SK-N-SH (cell line): Measurements from ENCODE around the gene TRIL. TPM values are rescaled to one million over a fixed set of nuclear protein-coding genes. Genes with fewer than 3 reads are reported as not detected.

ENCODE experiments used
- CTCF ChIA-PET: fragments of 300-600, 350-600 bp; formaldehyde crosslinking; extraction: SDS; loops from one replicate; lab custom pipeline; 2021; lab: Yijun Ruan, JAX
- POLR2A ChIA-PET: fragments of 350-600 bp; sonication (Branson Sonifier 250); formaldehyde crosslinking; extraction: SDS; loops from one replicate; lab custom pipeline; 2020; ENCODE audit warnings: antibody characterized with exemption, inconsistent platforms; lab: Yijun Ruan, JAX
- DNase-seq: peaks from one replicate; pipeline ENCODE4 v3.0.0; 2012
- H2AFZ ChIP-seq: fragments of 200-600 bp; sonication (generic); 2 replicates; pipeline ENCODE4 v1.8.1; 2016; ENCODE audit warnings: antibody characterized with exemption, mild to moderate bottlenecking, low read depth
- H3F3A ChIP-seq: fragments of 200-600 bp; sonication (generic); replicated peaks from 2 replicates; pipeline ENCODE3; 2016; ENCODE audit warnings: antibody characterized with exemption, mild to moderate bottlenecking; ENCODE audit not compliant: insufficient read depth
- H3K27ac ChIP-seq, 2 experiments: fragments of 200-500 bp in 1 of 2; fragments of 200-600 bp in 1 of 2; sonication (Bioruptor generic) in 1 of 2; sonication (generic), shearing (Covaris generic) in 1 of 2; 2 replicates each; pipeline versions ENCODE4 v1.5.1 to v1.6.1; 2014 to 2016; ENCODE audit warnings: low read depth in 2 of 2, inconsistent platforms in 1 of 2, low read length in 1 of 2, mild to moderate bottlenecking in 1 of 2, mixed read lengths in 1 of 2
- H3K27me3 ChIP-seq: fragments of 200-600 bp; sonication (generic), shearing (Covaris generic); 2 replicates; pipeline ENCODE4 v1.6.1; 2016; ENCODE audit warnings: mixed run types; ENCODE audit not compliant: insufficient read depth
- H3K36me3 ChIP-seq, 2 experiments: fragments of 200-500 bp in 1 of 2; fragments of 200-600 bp in 1 of 2; sonication (Bioruptor generic) in 1 of 2; sonication (generic) in 1 of 2; replicated peaks in 1 of 2; 2 replicates each; pipeline versions ENCODE3 to v1.5.1; 2014 to 2016; ENCODE audit warnings: low read length in 1 of 2, mild to moderate bottlenecking in 1 of 2; ENCODE audit not compliant: insufficient read depth in 2 of 2, control insufficient read depth in 1 of 2
- H3K4me1 ChIP-seq, 2 experiments: fragments of 200-500 bp in 1 of 2; fragments of 200-600 bp in 1 of 2; sonication (Bioruptor generic) in 1 of 2; sonication (generic), shearing (Covaris generic) in 1 of 2; 2 replicates each; pipeline versions ENCODE4 v1.5.1 to v1.6.1; 2014 to 2016; ENCODE audit warnings: low read depth in 1 of 2, low read length in 1 of 2, mixed run types in 1 of 2; ENCODE audit not compliant: insufficient read depth in 2 of 2, control insufficient read depth in 1 of 2
- H3K4me2 ChIP-seq: fragments of 200-600 bp; sonication (generic), shearing (Covaris generic); 2 replicates; pipeline ENCODE4 v1.6.1; 2017; ENCODE audit warnings: mixed run types
- H3K4me3 ChIP-seq, 2 experiments: fragments of 200-500 bp in 1 of 2; fragments of 200-600 bp in 1 of 2; sonication (Bioruptor generic) in 1 of 2; sonication (generic), shearing (Covaris generic) in 1 of 2; 2 replicates each; pipeline versions ENCODE4 v1.5.1 to v1.8.1; 2014 to 2016; ENCODE audit warnings: low read depth in 2 of 2, inconsistent platforms in 1 of 2, low read length in 1 of 2, mild to moderate bottlenecking in 1 of 2, mixed read lengths in 1 of 2, moderate library complexity in 1 of 2
- H3K79me2 ChIP-seq: fragments of 200-600 bp; sonication (generic); 2 replicates; pipeline ENCODE4 v1.8.1; 2017; ENCODE audit warnings: mild to moderate bottlenecking; ENCODE audit not compliant: insufficient read depth
- H3K9ac ChIP-seq: fragments of 200-600 bp; sonication (generic); 2 replicates; pipeline ENCODE4 v1.6.1; 2017; ENCODE audit warnings: mixed run types
- H3K9me2 ChIP-seq: fragments of 200-600 bp; sonication (generic); 2 replicates; pipeline ENCODE4 v1.6.1; 2017; ENCODE audit warnings: mixed run types
- H3K9me3 ChIP-seq: fragments of 200-600 bp; sonication (generic); 2 replicates; pipeline ENCODE4 v1.6.1; 2017; ENCODE audit warnings: mixed run types, mild to moderate bottlenecking, moderate library complexity
- H4K20me1 ChIP-seq: fragments of 200-600 bp; sonication (generic); 2 replicates; pipeline ENCODE4 v1.6.1; 2017; ENCODE audit warnings: mild to moderate bottlenecking, mixed run types; ENCODE audit not compliant: insufficient read depth
- ELF1 ChIP-seq: IDR thresholded peaks from 2 replicates; pipeline ENCODE4 v1.4.0; 2012
- EP300 ChIP-seq, 2 experiments: IDR thresholded peaks; 2 replicates each; pipeline versions ENCODE4 v1.4.0 to v1.6.1; 2012; ENCODE audit warnings: borderline replicate concordance in 1 of 2, low read depth in 1 of 2, low read length in 1 of 2
- EZH2phosphoT487 ChIP-seq: fragments of 200-600 bp; sonication (generic); IDR thresholded peaks from 2 replicates; pipeline ENCODE4 v1.6.1; 2017; ENCODE audit warnings: low read depth, mixed run types, mild to moderate bottlenecking, antibody characterized with exemption, moderate library complexity, borderline replicate concordance
- FOSL2 ChIP-seq: IDR thresholded peaks from 2 replicates; pipeline ENCODE4 v1.4.0; 2012; ENCODE audit warnings: low read depth, mild to moderate bottlenecking, moderate library complexity, borderline replicate concordance
- FOXJ3 ChIP-seq: sonication (generic); formaldehyde crosslinking; IDR thresholded peaks from 2 replicates; pipeline ENCODE4 v1.5.1; 2020; ENCODE audit warnings: mild to moderate bottlenecking, missing genetic modification reagents
- GABPA ChIP-seq: IDR thresholded peaks from 2 replicates; pipeline ENCODE4 v1.4.0; 2012; ENCODE audit warnings: low read depth, mild to moderate bottlenecking
- JUND ChIP-seq: IDR thresholded peaks from 2 replicates; pipeline ENCODE4 v1.4.0; 2012
- MXI1 ChIP-seq: IDR thresholded peaks from 2 replicates; pipeline ENCODE4 v1.6.1; 2012; ENCODE audit warnings: mild to moderate bottlenecking, low read depth, low read length, improper control_type of control experiment
- NFIC ChIP-seq: IDR thresholded peaks from 2 replicates; pipeline ENCODE4 v1.4.0; 2012; ENCODE audit warnings: borderline replicate concordance
- POLR2AphosphoS5 ChIP-seq: IDR thresholded peaks from 2 replicates; pipeline ENCODE4 v1.6.1; 2012; ENCODE audit warnings: low read depth, low read length
- RAD21 ChIP-seq: IDR thresholded peaks from 2 replicates; pipeline ENCODE4 v1.6.1; 2012; ENCODE audit warnings: mild to moderate bottlenecking, low read length
- RXRA ChIP-seq: IDR thresholded peaks from 2 replicates; pipeline ENCODE4 v1.4.0; 2012; ENCODE audit warnings: low read depth, mild to moderate bottlenecking, borderline replicate concordance
- SIN3A ChIP-seq: IDR thresholded peaks from 2 replicates; pipeline ENCODE4 v1.6.1; 2012; ENCODE audit warnings: low read depth, mild to moderate bottlenecking, low read length, moderate library complexity, borderline replicate concordance
- SMC3 ChIP-seq: IDR thresholded peaks from 2 replicates; pipeline ENCODE4 v1.6.1; 2012; ENCODE audit warnings: low read depth, low read length, improper control_type of control experiment
- TCF12 ChIP-seq: IDR thresholded peaks from 2 replicates; pipeline ENCODE4 v1.4.0; 2012
- TEAD4 ChIP-seq: IDR thresholded peaks from 2 replicates; pipeline ENCODE4 v1.4.0; 2012; ENCODE audit warnings: mild to moderate bottlenecking, borderline replicate concordance; ENCODE audit not compliant: insufficient read depth
- YY1 ChIP-seq: IDR thresholded peaks from 2 replicates; pipeline ENCODE4 v1.4.0; 2012; ENCODE audit warnings: low read depth, mild to moderate bottlenecking
- WGBS: methylation state at CpG from one replicate; pipeline ENCODE4 v1.1.6; 2017; ENCODE audit warnings: low lambda C conversion rate; 5-methylcytosine and 5-hydroxymethylcytosine counted together
- polyA plus RNA-seq, 3 experiments: library from polyadenylated mRNA; depleted of rRNA; stranded (reverse); fragments of >200 nt; gene quantifications; 2 replicates each; pipeline ENCODE4 v1.2.3, GENCODE V29; 2012
- TF ChIP-seq, protein P1 (sequence below): fragments of 200-600 bp; sonication (generic); IDR thresholded peaks from 2 replicates; pipeline ENCODE4 v1.6.1; 2017; ENCODE audit warnings: antibody characterized with exemption, mild to moderate bottlenecking, moderate library complexity
- TF ChIP-seq, protein P2 (sequence below): IDR thresholded peaks from 2 replicates; pipeline ENCODE4 v1.4.0; 2012; ENCODE audit warnings: low read depth
- TF ChIP-seq, protein P3 (sequence below): IDR thresholded peaks from 2 replicates; pipeline ENCODE4; 2012
- TF ChIP-seq, protein P4 (sequence below): fragments of 150-350 bp; IDR thresholded peaks from 2 replicates; pipeline ENCODE4 v1.6.1; 2017; ENCODE audit warnings: antibody characterized with exemption, low read length, low read depth, borderline replicate concordance
- TF ChIP-seq, protein P5 (sequence below): IDR thresholded peaks from 2 replicates; pipeline ENCODE4 v1.6.1; 2012; ENCODE audit warnings: mild to moderate bottlenecking, low read depth, low read length, moderate library complexity

TRIL gene
- polyA plus RNA-seq, 1 of the 3 experiments (the other 2 are of a cell fraction): 0.18 TPM

DNA sequence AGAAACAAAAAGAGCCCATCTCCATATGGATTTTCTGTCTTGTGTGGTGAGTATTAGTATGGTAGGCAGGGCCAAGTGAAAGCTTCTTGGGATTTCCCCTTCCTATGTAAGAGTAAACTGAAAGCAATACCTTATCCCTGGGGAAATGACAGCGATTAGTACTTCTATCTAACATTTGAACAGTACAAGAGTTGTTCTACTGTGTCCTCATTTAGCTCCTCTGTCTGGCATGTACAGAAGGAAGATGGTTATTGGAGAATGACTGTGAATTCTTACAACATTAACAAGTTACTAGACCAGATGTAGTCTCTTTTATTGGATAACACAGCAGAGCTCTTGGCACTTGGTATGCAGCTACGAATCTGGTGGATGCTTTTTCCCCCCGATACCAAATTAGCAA, 17.9 kb upstream of the TRIL start:
- Histone ChIP-seq H2AFZ (no peak overlapping the region), H3K79me2 (no peaks in the 10 kb centered on the region), H3K4me2 (no peak overlapping the region), H3K4me1 (peaks cover 4 to 9% of the 10 kb centered on the region in 2 experiments; a peak in 3 of 4 replicates), H3K9me2 (no peaks in the 10 kb centered on the region), H3K27me3 (no peaks in the 10 kb centered on the region), H3K9me3 (no peaks in the 10 kb centered on the region; the same call in 1 of the 2 replicates), H3K36me3 (no peaks in the 10 kb centered on the region), H4K20me1 (no peaks in the 10 kb centered on the region), H3K4me3 (no peak overlapping the region), H3K9ac (no peak overlapping the region), H3F3A (no peaks in the 10 kb centered on the region), H3K27ac (no peak overlapping the region)
- CTCF ChIA-PET: interaction anchor here (1.5 to 4.6 kb wide), 4 partner anchors 13 to 130 kb away, joined by 3 to 31 read pairs (median 5); partner anchors contain the start of gene TRIL
- no peak for DNase-seq
- WGBS: 48% methylated on average over 3 of the region's 3 CpGs
- POLR2A ChIA-PET: no interaction called here
- TF ChIP-seq, protein P1, sequence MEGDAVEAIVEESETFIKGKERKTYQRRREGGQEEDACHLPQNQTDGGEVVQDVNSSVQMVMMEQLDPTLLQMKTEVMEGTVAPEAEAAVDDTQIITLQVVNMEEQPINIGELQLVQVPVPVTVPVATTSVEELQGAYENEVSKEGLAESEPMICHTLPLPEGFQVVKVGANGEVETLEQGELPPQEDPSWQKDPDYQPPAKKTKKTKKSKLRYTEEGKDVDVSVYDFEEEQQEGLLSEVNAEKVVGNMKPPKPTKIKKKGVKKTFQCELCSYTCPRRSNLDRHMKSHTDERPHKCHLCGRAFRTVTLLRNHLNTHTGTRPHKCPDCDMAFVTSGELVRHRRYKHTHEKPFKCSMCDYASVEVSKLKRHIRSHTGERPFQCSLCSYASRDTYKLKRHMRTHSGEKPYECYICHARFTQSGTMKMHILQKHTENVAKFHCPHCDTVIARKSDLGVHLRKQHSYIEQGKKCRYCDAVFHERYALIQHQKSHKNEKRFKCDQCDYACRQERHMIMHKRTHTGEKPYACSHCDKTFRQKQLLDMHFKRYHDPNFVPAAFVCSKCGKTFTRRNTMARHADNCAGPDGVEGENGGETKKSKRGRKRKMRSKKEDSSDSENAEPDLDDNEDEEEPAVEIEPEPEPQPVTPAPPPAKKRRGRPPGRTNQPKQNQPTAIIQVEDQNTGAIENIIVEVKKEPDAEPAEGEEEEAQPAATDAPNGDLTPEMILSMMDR: no peak
- no peak for TF ChIP-seq SMC3
- no peak for TF ChIP-seq RXRA
- TF ChIP-seq MXI1: no peak
- no peak for TF ChIP-seq SIN3A
- TF ChIP-seq NFIC: no peak
- no peak for TF ChIP-seq JUND
- TF ChIP-seq, protein P2, sequence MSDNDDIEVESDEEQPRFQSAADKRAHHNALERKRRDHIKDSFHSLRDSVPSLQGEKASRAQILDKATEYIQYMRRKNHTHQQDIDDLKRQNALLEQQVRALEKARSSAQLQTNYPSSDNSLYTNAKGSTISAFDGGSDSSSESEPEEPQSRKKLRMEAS: no peak
- no peak for TF ChIP-seq FOXJ3 (CRISPR knock-in tag)
- TF ChIP-seq POLR2AphosphoS5: no peak
- TF ChIP-seq YY1: no peak
- no peak for TF ChIP-seq FOSL2
- no peak for TF ChIP-seq EP300 (IDR thresholded peaks at IDR 0.05; ENCODE audit: borderline replicate concordance in 1 of 2, low read depth in 1 of 2, low read length in 1 of 2)
- no peak for TF ChIP-seq RAD21
- TF ChIP-seq ELF1: no peak
- TF ChIP-seq TCF12: no peak

DNA sequence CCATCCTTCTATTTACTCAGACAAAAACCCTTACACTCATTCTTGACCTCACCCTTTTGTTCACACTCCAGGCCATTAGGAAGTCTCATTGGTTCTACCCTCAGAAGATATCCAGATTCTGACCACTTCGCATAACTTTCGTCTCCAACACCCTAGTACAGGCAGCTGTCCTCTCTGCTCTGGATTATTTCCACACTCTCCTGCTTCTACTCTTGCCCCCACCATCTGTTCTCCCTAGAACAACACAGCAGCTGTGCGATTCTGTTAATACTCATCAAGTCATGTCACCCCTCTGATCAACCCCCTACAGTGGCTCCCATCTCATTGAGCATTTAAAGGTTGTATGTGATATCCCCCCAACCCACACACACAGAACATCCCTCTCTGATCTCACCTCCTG, 15.5 kb upstream of the TRIL start:
- ChIA-PET CTCF (interaction anchor here (0.6 to 4.6 kb wide), 3 partner anchors 9 to 21 kb away, joined by 3 to 31 read pairs (median 4); partner anchors contain the start of gene TRIL), POLR2A (no interaction called here)
- no peaks in the 10 kb centered on the region for H3K9me2 ChIP-seq
- DNase-seq: no peak
- H4K20me1 ChIP-seq: no peaks in the 10 kb centered on the region
- H3K4me2 ChIP-seq: no peak overlapping the region
- no peaks in the 10 kb centered on the region for H3K79me2 ChIP-seq
- no peaks in the 10 kb centered on the region; the same call in 1 of the 2 replicates for H3K9me3 ChIP-seq
- no peak overlapping the region for H3K9ac ChIP-seq
- H3K27ac ChIP-seq: no peak overlapping the region
- H3F3A ChIP-seq: no peaks in the 10 kb centered on the region
- no peaks in the 10 kb centered on the region for H3K36me3 ChIP-seq
- WGBS: 66% methylated on average over 3 of the region's 3 CpGs
- no peak overlapping the region for H3K4me3 ChIP-seq
- no peaks in the 10 kb centered on the region; a peak in 1 of 4 replicates for H3K4me1 ChIP-seq
- H2AFZ ChIP-seq: no peak overlapping the region
- no peaks in the 10 kb centered on the region for H3K27me3 ChIP-seq
- no peak for TF ChIP-seq GABPA
- TF ChIP-seq, protein P3, sequence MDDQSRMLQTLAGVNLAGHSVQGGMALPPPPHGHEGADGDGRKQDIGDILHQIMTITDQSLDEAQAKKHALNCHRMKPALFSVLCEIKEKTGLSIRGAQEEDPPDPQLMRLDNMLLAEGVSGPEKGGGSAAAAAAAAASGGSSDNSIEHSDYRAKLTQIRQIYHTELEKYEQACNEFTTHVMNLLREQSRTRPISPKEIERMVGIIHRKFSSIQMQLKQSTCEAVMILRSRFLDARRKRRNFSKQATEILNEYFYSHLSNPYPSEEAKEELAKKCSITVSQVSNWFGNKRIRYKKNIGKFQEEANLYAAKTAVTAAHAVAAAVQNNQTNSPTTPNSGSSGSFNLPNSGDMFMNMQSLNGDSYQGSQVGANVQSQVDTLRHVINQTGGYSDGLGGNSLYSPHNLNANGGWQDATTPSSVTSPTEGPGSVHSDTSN: no peak
- no peak for TF ChIP-seq POLR2AphosphoS5
- no peak for TF ChIP-seq RXRA
- no peak for TF ChIP-seq YY1
- TF ChIP-seq, protein P4, sequence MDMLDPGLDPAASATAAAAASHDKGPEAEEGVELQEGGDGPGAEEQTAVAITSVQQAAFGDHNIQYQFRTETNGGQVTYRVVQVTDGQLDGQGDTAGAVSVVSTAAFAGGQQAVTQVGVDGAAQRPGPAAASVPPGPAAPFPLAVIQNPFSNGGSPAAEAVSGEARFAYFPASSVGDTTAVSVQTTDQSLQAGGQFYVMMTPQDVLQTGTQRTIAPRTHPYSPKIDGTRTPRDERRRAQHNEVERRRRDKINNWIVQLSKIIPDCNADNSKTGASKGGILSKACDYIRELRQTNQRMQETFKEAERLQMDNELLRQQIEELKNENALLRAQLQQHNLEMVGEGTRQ: no peak
- TF ChIP-seq SMC3: no peak
- TF ChIP-seq, protein P5, sequence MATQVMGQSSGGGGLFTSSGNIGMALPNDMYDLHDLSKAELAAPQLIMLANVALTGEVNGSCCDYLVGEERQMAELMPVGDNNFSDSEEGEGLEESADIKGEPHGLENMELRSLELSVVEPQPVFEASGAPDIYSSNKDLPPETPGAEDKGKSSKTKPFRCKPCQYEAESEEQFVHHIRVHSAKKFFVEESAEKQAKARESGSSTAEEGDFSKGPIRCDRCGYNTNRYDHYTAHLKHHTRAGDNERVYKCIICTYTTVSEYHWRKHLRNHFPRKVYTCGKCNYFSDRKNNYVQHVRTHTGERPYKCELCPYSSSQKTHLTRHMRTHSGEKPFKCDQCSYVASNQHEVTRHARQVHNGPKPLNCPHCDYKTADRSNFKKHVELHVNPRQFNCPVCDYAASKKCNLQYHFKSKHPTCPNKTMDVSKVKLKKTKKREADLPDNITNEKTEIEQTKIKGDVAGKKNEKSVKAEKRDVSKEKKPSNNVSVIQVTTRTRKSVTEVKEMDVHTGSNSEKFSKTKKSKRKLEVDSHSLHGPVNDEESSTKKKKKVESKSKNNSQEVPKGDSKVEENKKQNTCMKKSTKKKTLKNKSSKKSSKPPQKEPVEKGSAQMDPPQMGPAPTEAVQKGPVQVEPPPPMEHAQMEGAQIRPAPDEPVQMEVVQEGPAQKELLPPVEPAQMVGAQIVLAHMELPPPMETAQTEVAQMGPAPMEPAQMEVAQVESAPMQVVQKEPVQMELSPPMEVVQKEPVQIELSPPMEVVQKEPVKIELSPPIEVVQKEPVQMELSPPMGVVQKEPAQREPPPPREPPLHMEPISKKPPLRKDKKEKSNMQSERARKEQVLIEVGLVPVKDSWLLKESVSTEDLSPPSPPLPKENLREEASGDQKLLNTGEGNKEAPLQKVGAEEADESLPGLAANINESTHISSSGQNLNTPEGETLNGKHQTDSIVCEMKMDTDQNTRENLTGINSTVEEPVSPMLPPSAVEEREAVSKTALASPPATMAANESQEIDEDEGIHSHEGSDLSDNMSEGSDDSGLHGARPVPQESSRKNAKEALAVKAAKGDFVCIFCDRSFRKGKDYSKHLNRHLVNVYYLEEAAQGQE: no peak
- TF ChIP-seq ELF1: no peak
- no peak for TF ChIP-seq EZH2phosphoT487
- no peak for TF ChIP-seq MXI1
- no peak for TF ChIP-seq TEAD4
